Non-pigmented ciliary epithelial cell (primary cell): ENCODE results near the gene STARD3.

Source experiments
- DNase-seq: peaks from one replicate; pipeline ENCODE4 v3.0.0-alpha.2; 2010; ENCODE audit warnings: low read depth

The STARD3 gene

DNA sequence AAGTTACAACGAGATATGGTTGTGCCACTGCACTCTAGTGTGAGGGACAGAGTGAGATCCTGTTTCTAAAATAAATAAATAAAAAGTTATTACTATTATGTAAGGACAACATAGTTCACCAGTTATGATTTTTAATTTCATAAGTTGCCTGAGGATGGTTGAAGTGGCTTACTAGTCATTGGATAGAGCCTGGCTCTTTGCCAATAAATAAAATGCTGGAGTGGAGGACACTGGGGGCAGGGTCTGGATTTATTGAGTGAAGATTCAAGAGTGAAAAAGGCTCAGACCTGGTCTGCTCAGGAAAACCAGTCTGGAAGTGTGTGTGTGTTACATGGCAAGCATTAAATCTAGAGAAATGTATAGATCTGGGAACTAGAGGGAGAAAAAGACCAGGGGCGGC lies 2.1 kb downstream of the STARD3 start:
- no peak for DNase-seq

DNA sequence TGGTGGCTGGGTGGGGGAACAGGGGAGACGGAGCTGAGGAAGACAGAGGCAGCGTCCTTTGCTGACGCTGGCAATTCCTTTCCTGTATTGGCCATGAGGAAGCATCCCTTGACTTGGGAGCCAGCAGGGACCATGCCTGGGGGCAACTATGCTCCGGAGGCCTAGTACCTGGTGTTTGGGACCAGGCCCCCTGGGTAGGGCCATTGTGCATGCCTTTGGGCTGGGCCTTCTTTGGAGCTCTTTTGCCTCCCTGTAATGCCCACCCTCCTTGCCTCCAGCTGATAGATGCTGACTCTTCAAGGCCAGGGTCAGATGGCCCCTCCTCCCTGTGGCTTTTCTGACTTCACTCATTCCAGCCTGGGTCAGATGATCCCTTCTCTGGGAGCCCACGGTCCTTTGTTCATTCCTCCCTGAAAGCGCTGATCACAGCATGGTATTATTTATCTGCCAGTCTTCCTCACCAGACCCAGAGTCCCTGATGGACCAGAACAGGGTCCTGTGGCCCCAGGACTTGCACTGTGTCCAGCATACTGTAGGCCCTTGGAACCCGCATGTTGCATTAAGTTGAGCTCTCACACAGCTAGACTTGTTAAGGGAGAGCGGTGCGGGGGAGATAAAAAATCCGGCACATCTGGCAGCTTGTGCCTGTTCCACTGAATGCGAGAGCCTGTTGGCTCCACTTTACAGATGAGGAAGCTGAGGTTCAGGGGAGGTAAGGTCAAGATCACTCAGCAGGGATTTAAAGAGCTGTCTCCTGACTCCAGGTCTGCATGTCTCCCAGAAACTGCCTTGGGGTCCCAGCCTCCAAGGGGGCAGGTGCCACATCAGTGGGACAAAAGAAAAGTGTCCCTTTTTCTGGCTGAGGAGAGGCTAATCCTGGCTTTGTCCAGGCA lies 2.9 kb downstream of the STARD3 start:
- DNase-seq, result no peak

DNA sequence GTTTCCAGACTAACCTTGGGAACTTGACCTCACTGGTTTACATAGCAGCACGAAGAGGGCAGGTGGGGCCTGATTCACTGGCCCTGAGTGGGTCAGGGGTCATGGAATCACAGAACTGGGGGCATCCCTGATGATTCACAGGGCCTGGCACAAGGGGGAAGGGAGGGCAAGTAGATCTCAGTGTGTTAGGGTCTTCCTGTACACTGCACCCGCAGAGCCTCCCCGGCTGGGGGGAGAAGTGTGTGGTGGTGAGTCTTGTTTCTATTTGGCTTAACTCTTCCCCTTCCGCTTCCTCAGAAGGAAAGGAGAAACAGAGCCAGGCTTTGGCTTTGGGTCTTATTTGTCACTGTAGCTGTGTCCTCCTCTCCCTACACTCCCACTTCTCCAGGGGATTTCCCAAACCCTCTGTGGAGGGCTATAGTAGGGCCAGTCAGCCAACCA lies 3.7 kb downstream of the STARD3 start:
- no peak for DNase-seq

DNA sequence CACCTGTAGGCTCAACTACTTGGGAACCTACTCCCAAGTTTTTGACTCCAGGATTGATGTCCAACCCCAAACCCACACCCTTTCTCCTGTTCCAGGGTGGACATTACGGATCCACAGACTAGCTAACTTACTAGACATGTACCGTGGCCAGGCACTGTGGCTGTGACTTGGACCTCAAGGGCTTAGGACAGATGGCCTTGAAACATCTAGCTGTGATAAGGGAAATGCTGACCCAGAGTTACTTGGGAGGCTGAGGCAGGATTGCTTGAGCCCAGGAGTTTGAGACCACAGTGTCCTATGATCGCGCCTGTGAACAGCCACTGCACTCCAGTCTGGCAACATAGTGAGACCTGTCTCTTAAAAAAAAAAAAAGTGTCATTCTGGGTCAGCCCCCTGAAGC lies 4.2 kb downstream of the STARD3 start:
- DNase-seq, result no peak

DNA sequence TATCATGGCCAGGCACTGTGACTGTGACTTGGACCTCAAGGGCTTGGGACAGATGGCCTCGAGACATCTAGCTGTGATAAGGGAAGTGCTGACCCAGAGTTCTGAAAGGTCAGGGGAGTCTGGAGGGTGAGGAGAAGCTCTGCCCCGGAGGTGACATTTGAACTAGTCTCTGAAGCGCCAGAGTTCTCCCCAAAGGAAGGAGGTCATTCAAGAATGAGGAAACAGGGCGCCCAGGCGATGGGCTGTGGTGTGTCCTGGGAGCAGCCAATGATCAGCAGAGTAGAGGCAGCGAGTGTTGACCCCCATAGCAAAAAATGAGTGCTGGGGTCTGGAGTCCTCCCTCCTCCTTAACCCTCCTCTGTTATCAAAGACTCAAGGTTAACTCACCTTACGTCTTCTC lies 4.9 kb downstream of the STARD3 start:
- DNase-seq, result no peak

DNA sequence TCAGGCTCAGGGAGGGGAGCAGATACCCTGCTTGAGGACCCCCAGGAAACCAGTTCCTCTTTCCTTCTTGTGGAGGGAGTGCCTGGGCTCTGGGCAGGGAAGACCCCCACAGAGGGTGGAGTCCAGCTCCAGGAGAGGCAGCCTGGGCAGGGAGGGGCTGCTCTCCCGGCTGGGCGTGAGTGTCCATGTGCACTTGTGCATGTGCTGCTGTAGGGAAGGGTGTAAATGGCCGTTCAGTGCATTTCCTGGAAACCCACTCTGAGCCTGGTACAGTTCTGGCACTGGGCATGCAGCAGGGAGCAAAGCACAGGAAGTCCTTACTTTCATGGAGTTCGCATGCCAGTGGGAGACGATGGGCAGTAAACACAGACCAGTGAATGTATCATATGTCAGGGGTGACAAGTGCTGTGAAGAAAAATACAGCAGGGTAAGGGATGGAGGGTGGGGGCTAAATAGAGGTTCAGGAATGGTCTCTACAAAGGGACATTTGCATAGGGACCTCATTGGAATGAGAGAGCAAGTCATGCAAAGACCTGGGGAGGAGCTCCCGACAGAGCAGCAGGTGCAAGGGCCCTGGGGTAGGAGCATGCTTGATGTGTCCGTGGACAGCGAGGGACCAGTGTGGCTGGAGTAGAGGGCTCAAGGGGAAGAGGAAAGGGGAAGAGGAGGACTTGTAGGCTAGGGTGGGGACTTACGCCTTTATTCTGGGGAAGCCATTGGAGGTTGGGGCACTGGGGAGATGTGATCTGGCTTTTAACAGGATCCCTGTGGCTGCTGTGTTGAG lies 5.5 kb downstream of the STARD3 start:
- DNase-seq, result no peak

DNA sequence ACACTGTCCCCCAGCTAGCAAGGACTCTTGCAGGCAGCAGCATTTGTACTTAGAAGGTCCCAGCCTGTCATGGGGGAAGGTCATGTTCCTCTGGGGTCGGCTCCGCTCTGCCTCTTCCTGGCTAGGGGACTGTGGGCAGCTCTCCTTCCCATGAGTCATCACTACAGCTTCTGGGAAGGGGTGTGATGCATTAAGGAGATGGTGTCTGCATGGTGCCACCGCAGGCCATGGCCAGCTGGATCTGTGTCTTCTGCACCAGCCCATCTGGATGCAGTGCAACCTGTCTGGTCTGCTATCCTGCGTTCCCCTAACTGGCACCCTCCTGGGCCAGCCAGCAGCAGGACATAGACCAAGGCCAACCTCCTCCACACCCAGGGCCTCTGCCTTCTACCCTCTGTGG lies 6.3 kb downstream of the STARD3 start:
- DNase-seq, result no peak

DNA sequence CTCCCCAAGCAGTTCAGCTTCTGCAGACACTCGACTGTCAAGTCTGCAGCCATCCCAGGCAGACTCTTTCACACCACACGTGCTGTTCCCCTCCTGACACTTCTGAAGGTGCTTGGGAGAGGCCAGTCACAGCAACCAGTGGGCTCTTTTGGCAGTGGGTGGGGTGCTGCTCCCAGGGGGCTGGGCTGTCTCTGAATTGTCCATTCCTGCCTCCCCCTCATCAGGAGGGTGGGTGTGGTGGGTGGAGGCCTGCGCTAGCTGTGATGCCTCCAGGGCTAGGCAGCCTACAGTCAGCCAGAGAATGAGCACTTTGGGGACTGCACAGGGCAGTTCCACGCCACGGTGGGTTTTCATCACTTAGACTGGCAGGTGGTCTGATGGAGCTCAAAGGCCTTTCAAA lies 10.3 kb downstream of the STARD3 start:
- no peak for DNase-seq

DNA sequence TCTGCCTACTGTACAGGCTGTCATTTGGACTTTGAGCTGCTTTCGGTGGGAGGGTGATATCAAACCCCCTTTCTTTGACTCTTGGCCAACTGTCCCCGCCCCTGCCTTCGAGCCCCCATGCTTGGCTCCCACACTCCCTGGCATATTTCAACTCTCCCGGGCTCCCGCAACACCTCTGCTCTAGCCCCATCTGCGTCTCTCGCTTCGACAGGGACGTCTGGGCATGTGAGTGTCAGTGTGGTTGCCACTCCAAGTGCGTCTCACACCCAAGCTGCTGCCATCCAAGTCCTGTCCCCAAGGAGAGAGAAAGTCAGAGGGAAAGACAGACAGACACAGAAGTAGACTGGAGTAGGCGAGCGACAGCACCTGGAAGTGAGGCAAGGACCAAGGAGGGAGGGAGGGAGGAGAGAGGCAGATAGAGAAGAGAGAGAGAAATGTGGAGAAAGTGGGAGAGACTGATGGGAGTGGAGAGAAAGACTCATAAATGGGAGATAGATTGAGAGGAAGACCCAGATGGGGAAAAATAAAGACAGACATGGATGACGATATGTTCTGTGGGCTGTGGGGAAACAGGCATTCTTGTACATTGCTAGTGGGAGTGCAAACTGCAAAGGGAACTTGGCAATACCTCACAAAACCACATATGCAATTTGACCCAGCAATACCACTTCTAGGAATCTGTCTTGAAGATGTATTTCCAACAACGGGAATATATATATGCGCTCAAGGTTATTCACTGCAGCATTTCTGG lies 11.8 kb downstream of the STARD3 start:
- DNase-seq, result no peak

DNA sequence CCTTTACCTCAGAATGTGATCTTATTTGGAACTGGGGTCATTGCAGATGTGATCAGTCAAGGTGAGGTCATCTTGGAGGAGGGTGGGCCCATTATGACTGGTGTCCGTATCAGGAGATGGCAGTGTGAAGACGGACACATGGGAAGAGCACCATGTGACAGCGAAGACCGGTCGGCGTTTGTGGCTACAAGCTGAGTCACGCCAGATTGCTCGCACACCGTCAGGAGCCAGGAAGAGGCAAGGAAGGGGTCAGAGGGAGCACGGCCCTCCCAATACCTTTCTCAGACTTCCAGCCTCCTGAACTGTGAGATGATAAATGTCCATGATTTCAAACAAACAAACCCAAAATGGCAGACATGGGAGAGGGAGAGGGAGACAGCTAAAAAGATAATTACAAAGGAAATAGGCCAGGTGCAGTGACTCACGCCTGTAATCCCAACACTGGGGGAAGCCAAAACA lies 13.2 kb downstream of the STARD3 start:
- no peak for DNase-seq

DNA sequence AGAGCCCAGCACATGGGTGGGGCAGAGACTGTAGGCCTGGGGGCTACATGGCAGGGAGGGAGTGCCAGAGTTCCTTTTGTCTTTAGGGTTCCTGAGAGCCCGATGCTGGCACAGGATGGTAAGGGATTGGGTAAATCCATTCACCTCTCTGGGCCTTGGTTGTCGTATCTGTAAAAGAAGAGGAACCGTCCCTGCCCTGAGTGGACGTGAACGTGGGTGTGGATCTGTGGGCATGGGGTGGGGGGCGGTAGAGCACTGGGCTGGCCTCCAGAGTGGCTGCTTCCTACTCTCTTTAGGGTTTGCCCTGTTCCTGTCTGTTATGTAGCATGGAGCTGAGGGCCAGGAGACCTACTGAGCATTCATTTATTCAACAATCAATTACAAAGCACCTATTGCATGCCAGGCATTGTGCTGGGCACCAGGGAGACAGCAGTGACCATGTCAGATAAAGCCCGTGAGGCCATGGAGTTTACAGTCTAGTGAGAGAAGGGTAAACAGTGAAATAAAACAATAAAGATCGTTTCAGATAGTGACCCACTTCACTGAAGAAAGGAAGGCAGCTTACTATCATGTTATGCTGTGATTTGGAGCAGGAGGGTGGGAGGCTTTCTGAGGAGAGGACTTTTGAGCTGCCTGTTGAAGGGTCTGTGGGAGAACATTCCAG lies 15.1 kb downstream of the STARD3 start:
- no peak for DNase-seq

DNA sequence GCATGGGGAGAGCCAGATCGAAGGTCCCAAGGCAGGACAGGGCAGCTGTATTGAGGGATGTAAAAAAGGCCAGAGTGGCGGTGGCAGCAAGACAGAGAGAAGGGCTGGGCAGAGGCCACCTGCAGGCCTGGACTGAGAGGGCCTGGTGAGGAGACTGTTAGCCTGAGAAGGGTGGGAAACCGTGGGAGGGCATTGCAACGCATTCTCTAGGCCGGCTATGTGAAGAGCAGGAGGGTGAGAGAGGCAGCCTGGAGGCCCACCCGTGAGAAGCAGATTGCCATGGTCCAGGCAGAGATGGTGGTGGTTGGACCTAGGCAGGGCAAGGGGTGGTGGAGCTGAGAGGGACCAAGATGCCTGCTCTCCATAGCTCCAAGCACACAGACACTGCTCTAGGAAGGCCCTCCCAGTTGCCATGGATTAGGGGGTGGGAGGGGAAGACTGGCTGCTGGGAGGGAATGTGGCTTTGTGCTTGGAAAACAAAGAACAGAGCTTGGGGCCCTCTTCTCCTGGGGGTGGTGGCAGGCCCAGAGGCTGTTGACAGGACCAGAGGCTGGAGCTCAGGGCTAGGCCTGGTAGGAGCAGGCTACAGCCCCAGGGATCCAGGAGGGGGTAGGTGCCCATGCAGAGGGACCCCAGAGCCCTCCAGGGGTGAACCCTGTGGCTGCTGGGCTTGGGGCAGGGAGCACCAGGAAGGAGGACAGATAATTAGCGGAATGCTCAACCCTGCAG lies 15.8 kb downstream of the STARD3 start:
- DNase-seq, result no peak

DNA sequence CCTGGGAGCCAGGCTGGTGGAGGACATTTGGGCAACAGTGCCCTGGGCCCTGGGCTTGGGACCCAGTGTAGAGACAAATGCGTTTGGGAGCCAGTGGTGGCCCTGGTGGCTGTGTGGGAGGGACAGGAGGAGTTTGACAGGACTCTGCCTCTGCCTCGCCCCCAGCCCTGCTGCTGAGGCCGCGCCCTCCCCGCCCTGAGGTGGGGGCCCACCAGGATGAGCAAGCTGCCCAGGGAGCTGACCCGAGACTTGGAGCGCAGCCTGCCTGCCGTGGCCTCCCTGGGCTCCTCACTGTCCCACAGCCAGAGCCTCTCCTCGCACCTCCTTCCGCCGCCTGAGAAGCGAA lies 16.3 kb downstream of the STARD3 start:
- DNase-seq, result no peak

DNA sequence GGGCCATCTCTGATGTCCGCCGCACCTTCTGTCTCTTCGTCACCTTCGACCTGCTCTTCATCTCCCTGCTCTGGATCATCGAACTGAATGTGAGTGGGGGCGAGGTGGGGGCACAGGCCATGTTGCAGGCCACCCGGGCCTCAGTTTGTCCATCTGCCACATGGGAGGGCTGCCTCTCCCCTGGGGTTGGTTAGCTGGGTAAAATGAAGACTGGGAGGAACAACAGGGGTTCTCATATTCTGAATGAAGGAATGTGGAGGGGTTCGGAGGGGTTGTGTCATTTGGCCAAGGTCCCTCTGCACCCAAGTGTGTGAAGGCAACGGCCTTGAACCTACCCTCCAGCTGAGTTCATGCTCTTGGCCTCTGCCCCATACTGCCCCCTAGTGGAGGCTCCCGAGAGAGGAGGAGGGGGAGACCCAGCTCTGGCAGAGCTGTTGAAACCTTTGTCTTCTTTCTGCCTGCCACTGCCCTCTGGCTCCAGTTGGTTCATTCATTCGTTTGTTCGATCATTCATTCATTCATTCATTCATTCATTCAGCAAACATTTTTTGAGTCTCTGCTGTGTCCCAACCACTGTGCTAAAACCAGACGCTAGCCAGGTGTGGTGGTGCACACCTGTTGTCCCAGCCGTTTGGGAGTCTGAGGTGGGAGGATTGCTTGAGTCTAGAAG lies 16.9 kb downstream of the STARD3 start:
- DNase-seq, result no peak

DNA sequence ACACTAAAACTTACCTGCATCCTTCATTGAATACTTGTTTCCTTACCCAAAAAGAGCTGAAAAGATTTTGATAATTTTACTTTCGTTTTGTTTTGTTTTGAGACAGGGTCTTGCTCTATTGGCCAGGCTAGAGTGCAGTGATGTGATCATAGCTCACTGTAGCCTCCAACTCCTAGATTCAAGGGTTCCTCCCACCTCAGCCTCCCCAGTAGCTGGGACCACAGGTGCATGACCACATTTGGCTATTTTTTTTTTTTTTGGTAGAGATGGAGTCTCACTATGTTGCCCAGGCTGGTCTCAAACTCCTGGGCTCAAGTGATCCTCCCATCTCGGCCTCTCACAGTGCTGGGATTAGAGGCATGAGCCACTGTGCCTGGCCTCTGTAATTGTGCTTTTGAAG lies 18.2 kb downstream of the STARD3 start:
- DNase-seq, result no peak

DNA sequence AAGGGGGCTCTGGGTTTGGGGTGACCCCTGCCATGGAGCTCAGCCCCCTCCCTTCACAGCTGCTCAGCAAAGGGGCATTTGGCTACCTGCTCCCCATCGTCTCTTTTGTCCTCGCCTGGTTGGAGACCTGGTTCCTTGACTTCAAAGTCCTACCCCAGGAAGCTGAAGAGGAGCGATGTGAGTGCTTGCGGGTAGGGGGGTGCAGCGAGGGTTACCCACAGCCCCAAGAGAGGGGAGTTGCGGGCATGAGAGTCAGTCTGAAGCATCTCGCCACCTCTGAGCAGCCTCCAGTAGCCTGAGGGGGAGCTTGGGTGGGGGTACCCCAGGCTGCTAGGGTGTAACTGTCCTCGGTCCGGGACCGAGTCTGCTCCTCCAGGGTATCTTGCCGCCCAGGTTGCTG lies 21.4 kb downstream of the STARD3 start:
- DNase-seq, result no peak

DNA sequence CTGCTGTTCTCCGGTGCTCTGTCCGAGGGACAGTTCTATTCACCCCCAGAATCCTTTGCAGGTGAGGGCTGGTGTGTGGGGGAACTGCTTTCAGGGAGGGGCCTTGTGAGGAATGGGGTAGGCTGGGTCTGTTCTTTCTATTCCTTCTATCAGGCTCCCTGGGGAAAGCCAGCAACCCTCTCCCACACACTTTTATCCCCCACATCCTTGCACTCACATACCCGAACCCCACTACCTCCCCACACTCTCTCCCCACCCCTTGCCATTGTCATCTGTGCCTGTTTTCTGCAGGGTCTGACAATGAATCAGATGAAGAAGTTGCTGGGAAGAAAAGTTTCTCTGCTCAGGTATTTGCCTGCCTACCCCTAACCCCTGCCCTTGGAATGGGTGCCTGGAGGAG lies 21.8 kb downstream of the STARD3 start:
- DNase-seq, result no peak

DNA sequence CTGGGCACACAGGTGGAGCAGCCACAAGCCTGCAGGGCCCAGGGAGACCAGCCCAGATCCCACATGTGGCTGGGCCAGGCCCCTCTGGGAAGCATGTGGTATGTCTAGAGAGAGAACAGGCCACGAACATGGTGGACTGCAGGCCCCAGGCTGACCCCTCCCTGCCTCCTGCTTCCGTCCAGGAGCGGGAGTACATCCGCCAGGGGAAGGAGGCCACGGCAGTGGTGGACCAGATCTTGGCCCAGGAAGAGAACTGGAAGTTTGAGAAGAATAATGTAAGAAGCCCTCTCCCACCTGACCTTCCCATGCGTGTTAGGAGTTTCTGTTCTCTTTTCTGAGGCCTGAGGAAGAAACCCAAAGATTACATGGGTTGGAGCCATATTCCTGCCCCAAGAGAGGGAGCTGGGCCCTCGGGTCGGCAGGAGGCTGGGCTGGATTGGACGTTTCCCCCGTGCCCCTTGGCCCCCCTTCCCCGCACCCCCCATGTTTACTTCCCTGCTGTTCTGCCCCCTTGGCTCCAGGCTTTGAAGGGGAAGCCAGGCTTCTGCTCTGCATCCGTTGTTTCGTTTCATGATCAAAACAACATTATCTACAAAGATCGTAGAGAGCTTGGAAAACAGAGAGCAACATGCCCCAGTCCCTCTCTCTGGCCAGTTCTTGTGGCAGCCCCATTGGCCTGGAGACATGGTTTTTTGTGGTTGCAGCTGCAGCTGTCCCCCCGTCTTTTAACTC lies 22.5 kb downstream of the STARD3 start:
- no peak for DNase-seq

DNA sequence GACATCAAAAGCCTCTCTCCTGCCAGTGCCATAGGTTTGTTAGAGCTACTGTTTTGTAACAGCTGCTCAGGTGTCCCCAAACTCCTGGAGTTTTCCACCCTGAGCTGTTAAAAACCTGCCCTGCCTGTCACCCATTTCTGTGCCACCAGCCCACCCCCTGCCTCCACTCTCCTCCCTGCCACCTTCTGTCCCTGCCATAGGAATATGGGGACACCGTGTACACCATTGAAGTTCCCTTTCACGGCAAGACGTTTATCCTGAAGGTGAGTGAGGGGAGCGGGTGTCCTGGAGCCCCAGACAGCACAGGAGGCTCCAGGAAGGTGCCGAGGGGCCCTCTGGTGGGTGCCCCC lies 23.0 kb downstream of the STARD3 start:
- DNase-seq, result no peak
